WI38 (cell line): ENCODE results near the gene KRTAP9-3.

Experiments
- H3K4me3 ChIP-seq: 2 replicates; pipeline ENCODE4 v1.5.1; 2011; ENCODE audit warnings: low read depth, mild to moderate bottlenecking, control low read depth, low read length
- CTCF ChIP-seq: IDR thresholded peaks from 2 replicates; pipeline ENCODE4 v1.5.1; 2012; ENCODE audit warnings: low read depth, mild to moderate bottlenecking, control low read depth, low read length

The KRTAP9-3 gene

DNA sequence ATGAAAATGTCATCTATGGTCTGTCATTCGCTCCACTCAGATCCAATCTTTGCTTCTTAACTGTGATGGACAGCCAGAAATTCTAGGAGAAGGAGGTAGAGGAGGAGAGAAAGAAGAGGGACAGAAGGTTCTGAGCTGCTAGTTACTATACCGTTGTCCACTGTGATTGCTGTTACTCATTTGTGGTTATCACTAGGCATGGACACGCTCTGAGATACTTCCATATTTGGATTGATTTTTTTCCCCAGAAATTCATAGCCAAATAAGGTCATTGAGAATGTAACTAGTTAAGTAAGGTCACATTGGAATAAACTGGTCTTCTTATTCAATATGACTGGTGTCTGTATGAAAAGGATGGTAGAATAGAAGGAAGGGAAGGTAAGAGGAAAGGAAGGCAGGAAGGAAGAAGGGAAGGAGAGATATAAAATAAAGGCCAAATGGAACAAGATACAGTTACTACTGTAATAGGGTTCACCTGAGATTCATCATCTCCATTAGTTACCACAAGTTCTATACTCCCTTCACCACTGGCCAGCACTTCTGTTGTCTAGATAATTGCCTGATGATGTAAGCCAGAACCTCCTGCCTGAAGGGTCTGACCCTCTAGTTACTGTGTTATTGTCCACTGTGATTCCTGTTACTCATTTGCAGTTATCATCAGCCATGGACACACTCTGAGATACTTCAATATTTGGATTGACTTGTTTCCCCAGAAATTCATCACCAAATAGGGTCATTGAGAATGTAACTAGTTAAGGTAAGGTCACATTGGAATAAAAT is 46.1 kb downstream of the KRTAP9-3 start:
- H3K4me3 ChIP-seq = no peak overlapping the region
- no peak for TF ChIP-seq CTCF
